ENCODE measurements around the gene USHBP1. TPM values are rescaled to one million over a fixed set of nuclear protein-coding genes. Genes with fewer than 3 reads are reported as not detected.

USHBP1 gene
- total and polyA plus RNA-seq, 2 experiments from 2014 or later = 0.39 to 0.56 TPM

- H3K9me3 ChIP-seq (ENCODE audit: low read depth) = no peaks in the 10 kb centered on the region
- no peak for DNase-seq (ENCODE audit: low read depth in 1 of 2, low spot score in 1 of 2)
- no peak overlapping the region for H3K4me3 ChIP-seq
- H3K4me1 ChIP-seq (ENCODE audit: low read depth) = peaks cover 4% of the 10 kb centered on the region
- TF ChIP-seq, protein P1, sequence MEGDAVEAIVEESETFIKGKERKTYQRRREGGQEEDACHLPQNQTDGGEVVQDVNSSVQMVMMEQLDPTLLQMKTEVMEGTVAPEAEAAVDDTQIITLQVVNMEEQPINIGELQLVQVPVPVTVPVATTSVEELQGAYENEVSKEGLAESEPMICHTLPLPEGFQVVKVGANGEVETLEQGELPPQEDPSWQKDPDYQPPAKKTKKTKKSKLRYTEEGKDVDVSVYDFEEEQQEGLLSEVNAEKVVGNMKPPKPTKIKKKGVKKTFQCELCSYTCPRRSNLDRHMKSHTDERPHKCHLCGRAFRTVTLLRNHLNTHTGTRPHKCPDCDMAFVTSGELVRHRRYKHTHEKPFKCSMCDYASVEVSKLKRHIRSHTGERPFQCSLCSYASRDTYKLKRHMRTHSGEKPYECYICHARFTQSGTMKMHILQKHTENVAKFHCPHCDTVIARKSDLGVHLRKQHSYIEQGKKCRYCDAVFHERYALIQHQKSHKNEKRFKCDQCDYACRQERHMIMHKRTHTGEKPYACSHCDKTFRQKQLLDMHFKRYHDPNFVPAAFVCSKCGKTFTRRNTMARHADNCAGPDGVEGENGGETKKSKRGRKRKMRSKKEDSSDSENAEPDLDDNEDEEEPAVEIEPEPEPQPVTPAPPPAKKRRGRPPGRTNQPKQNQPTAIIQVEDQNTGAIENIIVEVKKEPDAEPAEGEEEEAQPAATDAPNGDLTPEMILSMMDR (IDR thresholded peaks at IDR 0.05; ENCODE audit: low read depth, low read length) = no peak
- H3K36me3 ChIP-seq = peaks cover 9% of the 10 kb centered on the region
- no peak overlapping the region for H3K27ac ChIP-seq
- H3K27me3 ChIP-seq = no peaks in the 10 kb centered on the region
These were observed 52.7 kb downstream of the USHBP1 start for GRCh38 chr19:17211547-17212446.

- no peak overlapping the region for H3K4me3 ChIP-seq
- no peak for DNase-seq (ENCODE audit: low read depth in 1 of 2, low spot score in 1 of 2)
- no peak overlapping the region for H3K27ac ChIP-seq
- no peaks in the 10 kb centered on the region for H3K9me3 ChIP-seq (ENCODE audit: low read depth)
- H3K4me1 ChIP-seq (ENCODE audit: low read depth) = peaks cover 4% of the 10 kb centered on the region
- peaks cover 9% of the 10 kb centered on the region for H3K36me3 ChIP-seq
- H3K27me3 ChIP-seq = no peaks in the 10 kb centered on the region
- TF ChIP-seq, protein P1 (IDR thresholded peaks at IDR 0.05; ENCODE audit: low read depth, low read length) = no peak
These were observed 54.2 kb downstream of the USHBP1 start for GRCh38 chr19:17210296-17210695.

- TF ChIP-seq, protein P1 (IDR thresholded peaks at IDR 0.05; ENCODE audit: low read depth, low read length) = no peak
- H3K36me3 ChIP-seq = peaks cover 9% of the 10 kb centered on the region
- peak; percentile 34 to 45 for DNase-seq (ENCODE audit: low read depth in 1 of 2, low spot score in 1 of 2)
- H3K4me3 ChIP-seq = no peak overlapping the region
- H3K27ac ChIP-seq = no peak overlapping the region
- peaks cover under 1% of the 10 kb centered on the region for H3K4me1 ChIP-seq (ENCODE audit: low read depth)
- no peaks in the 10 kb centered on the region for H3K27me3 ChIP-seq
- no peaks in the 10 kb centered on the region for H3K9me3 ChIP-seq (ENCODE audit: low read depth)
These were observed 55.2 kb downstream of the USHBP1 start for GRCh38 chr19:17209126-17210036.

DNA sequence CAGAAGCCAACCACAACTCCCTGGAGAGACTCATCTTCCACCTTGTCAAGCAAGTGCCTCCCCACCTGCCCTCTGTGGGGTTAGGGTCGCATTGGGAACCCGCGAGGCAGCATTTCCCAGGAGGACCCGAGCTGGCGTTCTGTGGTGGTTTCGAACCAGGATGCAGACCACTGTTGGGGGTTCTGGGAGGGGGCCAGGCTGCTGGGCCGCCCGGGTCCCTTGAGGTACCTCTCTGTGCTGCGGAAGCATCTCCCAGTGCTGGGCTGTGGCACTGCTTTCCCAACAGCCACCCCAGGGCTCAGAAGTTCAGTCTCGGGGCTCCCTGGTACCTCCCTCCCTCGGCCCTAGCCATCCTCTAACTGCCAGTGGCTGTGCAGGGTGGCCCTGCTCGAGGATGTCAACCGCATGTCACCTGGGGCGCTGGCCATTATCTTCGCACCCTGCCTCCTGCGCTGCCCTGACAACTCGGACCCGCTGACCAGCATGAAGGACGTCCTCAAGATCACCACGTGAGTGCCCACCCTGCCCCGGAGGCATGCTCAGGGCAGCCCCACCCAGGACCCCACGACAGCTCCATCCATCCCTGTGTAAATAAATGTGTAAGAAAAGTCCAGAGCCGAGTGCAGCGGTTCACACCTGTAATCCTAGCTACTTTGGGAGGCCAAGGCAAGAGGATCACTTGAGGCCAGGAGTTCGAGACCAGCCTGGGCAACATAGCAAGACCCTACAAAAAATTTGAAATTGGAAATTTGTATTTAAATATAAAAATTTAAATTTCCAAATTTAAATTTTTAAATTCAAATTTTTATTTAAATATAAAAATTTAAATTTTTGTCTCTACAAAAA lies 57.6 kb downstream of the USHBP1 start:
- DNase-seq (ENCODE audit: low read depth in 1 of 2, low spot score in 1 of 2) = no peak

More for the DNA sequence above, 57.6 kb downstream of the USHBP1 start:
- Histone ChIP-seq H3K27ac (no peak overlapping the region), H3K4me1 (ENCODE audit: low read depth) (no peaks in the 10 kb centered on the region), H3K27me3 (no peaks in the 10 kb centered on the region), H3K4me3 (no peak overlapping the region), H3K36me3 (peaks cover 12% of the 10 kb centered on the region), H3K9me3 (ENCODE audit: low read depth) (no peaks in the 10 kb centered on the region)
- TF ChIP-seq, protein P1 (IDR thresholded peaks at IDR 0.05; ENCODE audit: low read depth, low read length) = no peak

Measured in cardiac muscle cell (in vitro differentiated cells and primary cell).